ENCODE results near the gene RHBDL1. TPM values are rescaled to one million over a fixed set of nuclear protein-coding genes. Genes with fewer than 3 reads are reported as not detected.

RHBDL1 gene
- total and polyA plus RNA-seq, 2 of the 8 experiments (the other 6 are each of a cell fraction or from before 2014, with no cell fraction given): 4.0 to 8.1 TPM

DNA sequence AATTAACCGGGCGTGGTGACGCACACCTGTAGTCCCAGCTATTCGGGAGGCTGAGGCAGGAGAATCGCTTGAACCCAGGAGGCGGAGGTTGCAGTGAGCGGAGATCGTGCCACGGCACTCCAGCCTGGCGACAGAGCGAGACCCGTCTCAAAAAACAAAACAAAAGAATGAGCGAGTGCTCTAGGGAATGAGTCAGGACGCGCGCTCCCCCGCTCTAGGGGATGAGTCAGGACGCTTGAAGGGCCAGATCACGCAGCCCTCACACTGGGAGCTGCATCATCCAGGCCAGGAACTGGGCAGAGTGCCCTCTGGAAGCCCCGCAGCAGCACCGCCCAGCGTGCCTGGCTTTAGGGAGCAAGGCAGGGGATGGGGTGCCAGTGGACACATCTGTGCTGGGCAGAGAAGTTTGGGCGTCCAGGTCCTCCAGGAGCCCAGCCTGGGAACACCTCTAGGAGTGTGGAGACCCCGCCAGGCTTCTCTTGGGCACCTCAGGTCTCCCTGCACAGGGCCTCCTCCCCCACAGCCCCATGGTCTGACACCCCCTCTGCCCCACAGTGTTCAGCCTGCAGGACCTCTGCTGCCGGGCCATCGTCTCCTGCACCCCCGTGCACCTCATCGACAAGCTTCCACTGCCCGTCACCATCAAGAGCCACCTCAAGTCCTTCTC lies 48.6 kb upstream of the RHBDL1 start:
- H4K91ac ChIP-seq (replicated peaks; ENCODE audit: insufficient read length, low read length): peak overlapping the region; percentile 73
- POLR2A ChIA-PET (ENCODE audit: partially characterized antibody): interaction anchor here (0.9 to 1.0 kb wide), 2 partner anchors 20 to 44 kb away, joined by 3 read pairs; no protein-coding TSS in a partner anchor
- no peak overlapping the region for H2BK120ac ChIP-seq (replicated peaks; ENCODE audit: low read depth, low read length)
- H3K79me2 ChIP-seq (ENCODE audit: control insufficient read depth in 1 of 2, insufficient read depth in 2 of 2, low read length in 2 of 2): no peaks in the 10 kb centered on the region
- no peak overlapping the region for H3K9ac ChIP-seq (replicated peaks in 1 of 4; ENCODE audit: extremely low read depth in 1 of 4, low read depth in 3 of 4, low read length in 3 of 4)
- FAIRE-seq (no peak), DNase-seq (ENCODE audit: low read depth in 1 of 2, low spot score in 2 of 2) (no peak)
- H3K27me3 ChIP-seq (replicated peaks in 1 of 4; ENCODE audit: control insufficient read depth in 3 of 4, extremely low read depth in 1 of 4, insufficient read depth in 3 of 4, low read length in 3 of 4): no peaks in the 10 kb centered on the region
- peaks cover 0 to 4% (median 0%) of the 10 kb centered on the region in 4 experiments; a peak in 1 of 8 replicates for H3K36me3 ChIP-seq (ENCODE audit: control insufficient read depth in 2 of 4, insufficient read depth in 4 of 4, low read length in 3 of 4)
- peaks cover 0 to 1% of the 10 kb centered on the region in 2 experiments for H4K20me1 ChIP-seq (replicated peaks in 1 of 2; ENCODE audit: control insufficient read depth in 1 of 2, insufficient read depth in 2 of 2, low read length in 2 of 2)
- H2BK12ac ChIP-seq (ENCODE audit: low read depth, low read length): no peak overlapping the region
- no peak overlapping the region for H2BK15ac ChIP-seq (ENCODE audit: low read length)
- no peak overlapping the region for H3K23ac ChIP-seq (ENCODE audit: insufficient read length)
- no peak overlapping the region for H3K56ac ChIP-seq (replicated peaks; ENCODE audit: insufficient read length, low read depth, low read length)
- H3K4ac ChIP-seq (replicated peaks; ENCODE audit: insufficient read length, low read depth, low read length): no peak overlapping the region
- CTCF ChIA-PET (ENCODE audit: partially characterized antibody): interaction anchor here (1.0 to 1.6 kb wide), 4 partner anchors 9 to 117 kb away, joined by 3 to 4 read pairs (median 3); no protein-coding TSS in a partner anchor
- no peak overlapping the region for H3K4me3 ChIP-seq (ENCODE audit: extremely low read depth in 1 of 4, insufficient read depth in 2 of 4, low read depth in 3 of 4, low read length in 4 of 4)
- H3K14ac ChIP-seq (ENCODE audit: insufficient read length): no peak overlapping the region
- H4K5ac ChIP-seq (ENCODE audit: insufficient read length, low read depth, low read length): no peak overlapping the region
- H2AK5ac ChIP-seq (ENCODE audit: low read depth, low read length): no peak overlapping the region
- H3K79me1 ChIP-seq (ENCODE audit: low read depth, low read length): peaks cover 4% of the 10 kb centered on the region; the same call in 1 of the 2 replicates
- peak overlapping the region; percentile 71 for H2BK5ac ChIP-seq (ENCODE audit: low read depth, low read length)
- H3K27ac ChIP-seq (ENCODE audit: low read depth, low read length): no peak overlapping the region
- H3K23me2 ChIP-seq (ENCODE audit: low read depth, low read length): peaks cover 2% of the 10 kb centered on the region; the same call in 1 of the 2 replicates
- no peak overlapping the region for H4K8ac ChIP-seq (ENCODE audit: extremely low read depth, insufficient read depth, low read length)
- H3K4me1 ChIP-seq (replicated peaks in 1 of 4; ENCODE audit: control insufficient read depth in 3 of 4, insufficient read depth in 4 of 4, low read length in 3 of 4): peaks cover 0 to 32% (median 24%) of the 10 kb centered on the region in 4 experiments; a peak in 6 of 7 replicates
- no peak overlapping the region for H2AFZ ChIP-seq (ENCODE audit: low read length)
- H3K4me2 ChIP-seq (ENCODE audit: insufficient read depth in 1 of 2, low read depth in 2 of 2, low read length in 2 of 2): no peak overlapping the region
- no peak overlapping the region for H2BK20ac ChIP-seq (ENCODE audit: low read length)
- H3K9me3 ChIP-seq (ENCODE audit: insufficient read depth in 2 of 2, low read depth in 1 of 2, low read length in 1 of 2): no peaks in the 10 kb centered on the region
- 94% methylated on average over 29 of the region's 29 CpGs; no CpG with 5 or more reads in 1 of the 2 experiments for WGBS, 2 experiments (ENCODE audit: extremely low coverage in 1 of 2, insufficient coverage in 1 of 2, insufficient read length in 1 of 2, insufficient replicate concordance in 2 of 2, low coverage in 1 of 2, low lambda C conversion rate in 2 of 2, missing lambda C conversion rate in 1 of 2)
- no peak overlapping the region for H3K18ac ChIP-seq (ENCODE audit: extremely low read depth, low read length)
- TF ChIP-seq KDM1A (IDR thresholded peaks at IDR 0.05; ENCODE audit: borderline replicate concordance, low read length) (no peak), CREB1 (IDR thresholded peaks at IDR 0.05) (no peak), TEAD4 (IDR thresholded peaks at IDR 0.05; ENCODE audit: low read depth, low read length) (no peak)
